CD14-positive monocyte (primary cell): ENCODE results near the gene PRKCA. TPM values are rescaled to one million over a fixed set of nuclear protein-coding genes. Genes with fewer than 3 reads are reported as not detected.

Experiments used
- DNase-seq, 3 donors: peaks; one replicate each; pipeline ENCODE4 v3.0.0-alpha.2; 2011 to 2022
- H2AFZ ChIP-seq: 2 replicates; pipeline ENCODE4 v1.6.0; 2012; ENCODE audit warnings: mild to moderate bottlenecking, low read depth, low read length, inconsistent platforms; ENCODE audit not compliant: insufficient read depth, poor library complexity, severe bottlenecking
- H3K27ac ChIP-seq, 2 donors: 1 replicate in 1 of 2; 2 replicates in 1 of 2; pipeline ENCODE4 v1.5.1; 2012 to 2013; ENCODE audit warnings: low read length in 2 of 2, control low read depth in 1 of 2, inconsistent platforms in 1 of 2, low read depth in 1 of 2, mild to moderate bottlenecking in 1 of 2
- H3K27me3 ChIP-seq, 2 donors: one replicate each; pipeline versions ENCODE4 v1.6.0 to v1.6.1; 2011 to 2013; ENCODE audit warnings: low read length in 2 of 2; ENCODE audit not compliant: control insufficient read depth in 2 of 2, insufficient read depth in 2 of 2
- H3K36me3 ChIP-seq, 2 donors: replicated peaks in 1 of 2; 1 replicate in 1 of 2; 2 replicates in 1 of 2; pipeline versions ENCODE4 v1.5.1 to v1.6.1; 2012 to 2013; ENCODE audit warnings: low read length in 2 of 2, control low read depth in 1 of 2, inconsistent platforms in 1 of 2, mild to moderate bottlenecking in 1 of 2; ENCODE audit not compliant: insufficient read depth in 2 of 2, control insufficient read depth in 1 of 2
- H3K4me1 ChIP-seq, 2 donors: 1 replicate in 1 of 2; 2 replicates in 1 of 2; pipeline versions ENCODE4 v1.5.1 to v1.6.1; 2012 to 2013; ENCODE audit warnings: low read length in 2 of 2, control low read depth in 1 of 2, inconsistent platforms in 1 of 2, mild to moderate bottlenecking in 1 of 2, moderate library complexity in 1 of 2; ENCODE audit not compliant: insufficient read depth in 2 of 2, control insufficient read depth in 1 of 2
- H3K4me2 ChIP-seq: replicated peaks from 2 replicates; pipeline ENCODE3; 2012; ENCODE audit warnings: low read length, moderate library complexity, mild to moderate bottlenecking; ENCODE audit not compliant: poor library complexity, severe bottlenecking; ENCODE audit errors: extremely low read depth
- H3K4me3 ChIP-seq, 3 experiments: fragments of 200-600 bp in 1 of 3; sonication (generic) in 1 of 3; replicated peaks in 1 of 3; 1 replicate in 2 of 3; 2 replicates in 1 of 3; pipeline ENCODE4 v1.5.1; 2011 to 2013; ENCODE audit warnings: low read length in 3 of 3, mild to moderate bottlenecking in 3 of 3, control low read depth in 2 of 3, low read depth in 2 of 3, inconsistent platforms in 1 of 3, moderate library complexity in 1 of 3
- H3K79me2 ChIP-seq: 2 replicates; pipeline ENCODE4 v1.6.0; 2012; ENCODE audit warnings: mild to moderate bottlenecking, control low read depth, inconsistent platforms, low read length, moderate library complexity; ENCODE audit not compliant: insufficient read depth
- H3K9ac ChIP-seq: 2 replicates; pipeline ENCODE4 v1.6.0; 2017; ENCODE audit warnings: low read length, mild to moderate bottlenecking; ENCODE audit not compliant: insufficient read depth, poor library complexity, severe bottlenecking
- H3K9me3 ChIP-seq, 2 donors: replicated peaks in 1 of 2; 1 replicate in 1 of 2; 2 replicates in 1 of 2; pipeline versions ENCODE4 v1.5.1 to v1.6.1; 2012 to 2013; ENCODE audit warnings: low read length in 2 of 2, control low read depth in 1 of 2; ENCODE audit not compliant: control insufficient read depth in 1 of 2, insufficient read depth in 1 of 2
- H4K20me1 ChIP-seq: 2 replicates; pipeline ENCODE4 v1.6.0; 2012; ENCODE audit warnings: mild to moderate bottlenecking, low read length, control low read depth, moderate library complexity; ENCODE audit not compliant: insufficient read depth
- H3K27ac Mint-ChIP-seq, 7 donors: one replicate each; pipeline ENCODE4 v1.8.0; 2020; ENCODE audit warnings: mild to moderate bottlenecking in 7 of 7, mixed read lengths in 7 of 7, moderate library complexity in 6 of 7, inconsistent platforms in 2 of 7
- H3K27me3 Mint-ChIP-seq, 3 donors: one replicate each; pipeline ENCODE4 v1.8.0; 2021 to 2022; ENCODE audit warnings: low read depth in 3 of 3, mild to moderate bottlenecking in 3 of 3, mixed read lengths in 3 of 3, moderate library complexity in 3 of 3, inconsistent platforms in 1 of 3
- H3K36me3 Mint-ChIP-seq, 2 donors: one replicate each; pipeline ENCODE4 v1.8.0; 2020; ENCODE audit warnings: mixed read lengths in 2 of 2, inconsistent platforms in 1 of 2, mild to moderate bottlenecking in 1 of 2
- H3K4me1 Mint-ChIP-seq: one replicate; pipeline ENCODE4 v1.8.0; 2020; ENCODE audit warnings: mild to moderate bottlenecking, mixed read lengths
- H3K4me3 Mint-ChIP-seq, 2 donors: one replicate each; pipeline ENCODE4 v1.8.0; 2020; ENCODE audit warnings: mild to moderate bottlenecking in 2 of 2, mixed read lengths in 2 of 2, moderate library complexity in 1 of 2
- H3K9me3 Mint-ChIP-seq, 7 donors: one replicate each; pipeline ENCODE4 v1.8.0; 2020 to 2022; ENCODE audit warnings: mixed read lengths in 7 of 7, mild to moderate bottlenecking in 6 of 7, moderate library complexity in 6 of 7, inconsistent platforms in 2 of 7
- WGBS: methylation state at CpG from one replicate; pipeline ENCODE4 v1.1.5; 2013; ENCODE audit warnings: missing lambda C conversion rate; ENCODE audit not compliant: insufficient coverage; 5-methylcytosine and 5-hydroxymethylcytosine counted together
- intact Hi-C, 2 donors: fragments of 100-400 bp; cut with micrococcal nuclease; formaldehyde crosslinking; loops; one replicate each; pipeline versions ENCODE4 v1.15.0 to v1.15.1; 2023
- polyA plus RNA-seq, 3 donors: library from polyadenylated mRNA; depleted of rRNA in 1 of 3; unstranded in 2 of 3; stranded (reverse) in 1 of 3; fragments of 300-500 nt in 2 of 3; fragments of >200 nt in 1 of 3; fragmentation: Illumina TruSeq in 2 of 3; gene quantifications; 1 replicate in 2 of 3; 2 replicates in 1 of 3; pipeline ENCODE4 v1.2.3, GENCODE V29; 2012 to 2021
- TF ChIP-seq, protein P1 (sequence below): fragments of 200-600 bp; IDR thresholded peaks from one replicate; pipeline ENCODE4 v1.8.0; 2022; ENCODE audit warnings: antibody characterized with exemption, mild to moderate bottlenecking

The PRKCA gene
- polyA plus RNA-seq, 3 donors, result 0.22 to 7.1 (median 0.30) TPM

DNA sequence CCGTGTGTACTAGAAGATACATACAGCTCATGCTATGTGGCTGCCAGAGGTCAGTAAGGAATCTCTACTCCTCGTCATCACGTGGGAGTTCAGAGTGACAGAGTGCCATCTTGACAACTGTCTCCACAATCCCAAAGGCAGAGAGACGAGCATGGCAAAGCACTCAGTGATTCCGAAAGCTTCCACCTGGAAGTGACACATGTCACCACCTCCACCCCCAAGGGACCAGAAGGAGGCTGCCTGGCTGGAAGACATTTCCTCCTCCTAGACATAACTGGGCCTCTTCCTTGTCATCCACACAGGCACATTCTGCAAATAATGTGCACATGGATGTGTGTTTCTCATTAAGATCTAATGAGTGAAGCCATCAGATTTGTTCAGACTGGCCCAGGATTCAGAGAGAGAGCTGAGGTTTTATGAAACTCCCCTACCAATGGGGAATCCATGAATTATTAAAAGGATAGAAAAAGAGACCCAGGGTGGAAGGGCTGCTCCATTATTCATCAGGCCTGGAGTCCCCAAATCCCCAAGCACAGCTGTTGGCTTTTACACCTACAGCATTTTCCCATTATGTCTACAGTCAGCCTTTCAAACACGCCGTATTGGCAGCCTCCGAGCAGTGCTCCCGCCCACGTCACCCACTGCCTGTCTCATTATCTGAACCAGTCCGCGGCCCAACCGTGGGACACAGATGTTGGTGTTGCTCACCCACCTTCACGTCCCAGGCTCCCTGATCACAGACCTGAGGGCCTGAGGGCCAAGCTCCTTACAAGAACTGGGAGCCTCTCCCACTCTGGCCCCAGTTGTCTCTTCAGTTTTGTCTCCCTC is 529.2 kb downstream of the PRKCA start:
- H3K27ac Mint-ChIP-seq, result no peak overlapping the region
- H3K36me3 Mint-ChIP-seq, result no peaks in the 10 kb centered on the region
- peaks cover 59 to 67% (median 62%) of the 10 kb centered on the region in 3 donors for H3K27me3 Mint-ChIP-seq

DNA sequence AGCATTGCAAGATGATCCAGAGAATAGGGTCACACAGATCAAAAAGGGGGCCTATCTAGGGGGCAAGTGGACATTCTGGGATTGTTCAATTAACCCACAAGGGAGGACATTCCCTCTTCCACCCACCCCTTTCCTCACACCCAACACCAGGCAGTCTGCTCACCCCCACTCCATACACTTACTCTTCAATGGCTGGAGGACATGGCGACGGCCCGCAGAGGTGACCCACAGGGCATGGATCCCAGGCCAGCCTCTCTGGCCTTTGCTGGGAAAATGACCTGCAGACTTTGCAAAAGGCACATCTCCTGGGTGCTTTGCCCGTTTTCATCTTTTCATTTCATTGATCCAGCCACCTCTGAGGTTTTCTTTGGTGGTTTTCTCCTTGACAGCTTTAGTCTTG is 530.8 kb downstream of the PRKCA start:
- intact Hi-C loops, result loop anchor here in 1 of 2 donors (5.0 kb wide), 1 partner anchor 51 kb away; no protein-coding TSS in a partner anchor
- H3K9ac ChIP-seq, result no peak overlapping the region
- H3K9me3 Mint-ChIP-seq, result peaks cover 0 to 8% (median 0%) of the 10 kb centered on the region in 7 donors
- H3K36me3 ChIP-seq, result no peaks in the 10 kb centered on the region
- no peak overlapping the region for H3K4me3 ChIP-seq
- peaks cover 2% of the 10 kb centered on the region for H3K4me1 Mint-ChIP-seq
- TF ChIP-seq, protein P1, sequence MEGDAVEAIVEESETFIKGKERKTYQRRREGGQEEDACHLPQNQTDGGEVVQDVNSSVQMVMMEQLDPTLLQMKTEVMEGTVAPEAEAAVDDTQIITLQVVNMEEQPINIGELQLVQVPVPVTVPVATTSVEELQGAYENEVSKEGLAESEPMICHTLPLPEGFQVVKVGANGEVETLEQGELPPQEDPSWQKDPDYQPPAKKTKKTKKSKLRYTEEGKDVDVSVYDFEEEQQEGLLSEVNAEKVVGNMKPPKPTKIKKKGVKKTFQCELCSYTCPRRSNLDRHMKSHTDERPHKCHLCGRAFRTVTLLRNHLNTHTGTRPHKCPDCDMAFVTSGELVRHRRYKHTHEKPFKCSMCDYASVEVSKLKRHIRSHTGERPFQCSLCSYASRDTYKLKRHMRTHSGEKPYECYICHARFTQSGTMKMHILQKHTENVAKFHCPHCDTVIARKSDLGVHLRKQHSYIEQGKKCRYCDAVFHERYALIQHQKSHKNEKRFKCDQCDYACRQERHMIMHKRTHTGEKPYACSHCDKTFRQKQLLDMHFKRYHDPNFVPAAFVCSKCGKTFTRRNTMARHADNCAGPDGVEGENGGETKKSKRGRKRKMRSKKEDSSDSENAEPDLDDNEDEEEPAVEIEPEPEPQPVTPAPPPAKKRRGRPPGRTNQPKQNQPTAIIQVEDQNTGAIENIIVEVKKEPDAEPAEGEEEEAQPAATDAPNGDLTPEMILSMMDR, result no peak
- peaks cover 58 to 68% (median 59%) of the 10 kb centered on the region in 3 donors for H3K27me3 Mint-ChIP-seq
- H3K9me3 ChIP-seq, result no peaks in the 10 kb centered on the region
- H3K4me3 Mint-ChIP-seq, result peak overlapping the region in 1 of 2 donors; percentile 33
- H3K4me2 ChIP-seq, result no peak overlapping the region
- H3K27ac ChIP-seq, result no peak overlapping the region
- WGBS, result 89% methylated on average over 3 of the region's 4 CpGs
- H4K20me1 ChIP-seq, result no peaks in the 10 kb centered on the region
- H3K79me2 ChIP-seq, result no peaks in the 10 kb centered on the region
- H3K27ac Mint-ChIP-seq, result no peak overlapping the region
- no peaks in the 10 kb centered on the region for H3K36me3 Mint-ChIP-seq
- H2AFZ ChIP-seq, result no peak overlapping the region
- H3K27me3 ChIP-seq, result peaks cover 12 to 58% of the 10 kb centered on the region in 2 donors
- no peaks in the 10 kb centered on the region for H3K4me1 ChIP-seq
- no peak for DNase-seq

More for the DNA sequence above, 529.2 kb downstream of the PRKCA start:
- Histone ChIP-seq H3K9ac (no peak overlapping the region), H3K4me2 (no peak overlapping the region), H3K4me1 (no peaks in the 10 kb centered on the region), H3K4me3 (no peak overlapping the region), H4K20me1 (no peaks in the 10 kb centered on the region), H3K9me3 (no peaks in the 10 kb centered on the region), H3K79me2 (no peaks in the 10 kb centered on the region), H3K27ac (no peak overlapping the region), H3K36me3 (no peaks in the 10 kb centered on the region), H2AFZ (no peak overlapping the region), H3K27me3 (peaks cover 12 to 56% of the 10 kb centered on the region in 2 donors)
- DNase-seq, result no peak
- Mint-ChIP-seq H3K9me3 (peaks cover 0 to 8% (median 0%) of the 10 kb centered on the region in 7 donors), H3K4me3 (peak overlapping the region in 1 of 2 donors; percentile 17), H3K4me1 (peaks cover 2% of the 10 kb centered on the region)
- intact Hi-C loops, result loop anchor here in 1 of 2 donors (5.0 kb wide), 1 partner anchor 49 kb away; no protein-coding TSS in a partner anchor
- TF ChIP-seq, protein P1, result no peak
- 96% methylated on average over 12 of the region's 14 CpGs for WGBS
